ENCODE results near the gene LITAF.
"Not testable (repeated sequence)": the region's sequence is repeated elsewhere in the genome, so short reads cannot be mapped to it uniquely, and the experiment has no call there.

The LITAF gene

DNA sequence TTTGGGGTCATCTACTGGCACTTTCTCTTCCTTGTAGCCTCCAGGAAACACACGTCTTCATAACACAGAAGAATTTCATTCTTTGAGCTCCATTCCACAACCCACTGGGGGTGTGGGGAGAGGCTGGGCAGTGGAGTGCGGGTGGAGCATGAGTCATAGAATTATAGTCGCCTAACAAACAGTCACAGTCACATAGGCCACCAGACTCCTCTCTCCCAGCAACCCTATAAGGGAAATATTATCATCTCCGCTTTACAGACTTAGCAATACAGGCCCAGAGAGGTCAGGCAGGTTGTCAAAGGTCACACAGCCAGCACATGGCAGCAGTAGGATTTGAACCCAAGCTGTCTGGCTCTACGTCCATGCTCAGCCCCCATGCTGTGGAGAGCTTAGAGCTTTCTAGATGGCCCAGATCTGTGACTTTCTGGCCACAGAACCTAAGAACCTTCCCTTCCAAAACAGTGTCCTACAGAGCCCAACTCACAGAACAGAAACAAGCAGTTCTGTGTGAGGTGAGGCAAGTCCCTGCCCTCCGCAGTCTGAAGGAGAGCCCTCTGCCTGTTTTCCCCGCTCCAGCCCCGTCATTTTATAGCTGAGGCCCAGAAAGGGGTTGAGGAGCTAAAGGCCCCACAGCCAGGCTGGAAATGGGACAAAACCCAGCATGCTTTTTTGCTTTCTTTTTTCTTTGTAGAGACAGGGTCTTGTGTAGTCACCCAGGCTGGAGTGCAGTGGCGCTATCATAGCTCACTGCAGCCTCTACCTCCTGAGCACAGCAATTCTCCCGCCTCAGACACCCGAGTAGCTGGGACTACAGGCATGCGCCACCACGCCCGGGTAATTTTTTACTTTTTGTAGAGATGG lies 10.7 kb upstream of the LITAF start:
- peak; percentile 51 for DNase-seq

GRCh38 chr16:11596572-11597226 lies 10.0 kb upstream of the LITAF start:
- DNase-seq = no peak

DNA sequence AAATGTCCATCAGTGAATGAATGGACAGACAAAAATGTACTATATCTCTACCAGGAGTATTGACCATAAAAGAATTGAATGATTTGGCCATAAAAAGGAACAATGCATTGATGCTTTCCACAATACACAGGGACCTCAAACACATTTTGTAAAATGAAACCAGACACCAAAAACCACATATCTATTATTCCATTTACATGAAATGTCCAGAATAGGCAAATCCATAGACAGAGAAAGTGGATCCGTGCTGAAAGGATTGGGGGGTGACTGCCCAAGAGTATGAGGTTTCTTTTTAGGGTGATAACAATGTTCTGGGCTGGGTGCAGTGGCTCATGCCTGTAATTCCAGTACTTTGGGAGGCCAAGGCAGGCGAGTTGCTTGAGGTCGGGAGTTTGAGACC lies 6.9 kb upstream of the LITAF start:
- DNase-seq = no peak

- DNase-seq = not testable (repeated sequence)
Observed at GRCh38 chr16:11593076-11593475, 6.4 kb upstream of the LITAF start.

- DNase-seq = not testable (repeated sequence)
Observed at GRCh38 chr16:11591630-11592029, 4.9 kb upstream of the LITAF start.

- DNase-seq = no peak
Observed at GRCh38 chr16:11589198-11589550, 2.5 kb upstream of the LITAF start.

GRCh38 chr16:11588321-11589197 lies 1.8 kb upstream of the LITAF start:
- DNase-seq = no peak

GRCh38 chr16:11587643-11588247 lies 1.0 kb upstream of the LITAF start:
- no peak for DNase-seq

DNA sequence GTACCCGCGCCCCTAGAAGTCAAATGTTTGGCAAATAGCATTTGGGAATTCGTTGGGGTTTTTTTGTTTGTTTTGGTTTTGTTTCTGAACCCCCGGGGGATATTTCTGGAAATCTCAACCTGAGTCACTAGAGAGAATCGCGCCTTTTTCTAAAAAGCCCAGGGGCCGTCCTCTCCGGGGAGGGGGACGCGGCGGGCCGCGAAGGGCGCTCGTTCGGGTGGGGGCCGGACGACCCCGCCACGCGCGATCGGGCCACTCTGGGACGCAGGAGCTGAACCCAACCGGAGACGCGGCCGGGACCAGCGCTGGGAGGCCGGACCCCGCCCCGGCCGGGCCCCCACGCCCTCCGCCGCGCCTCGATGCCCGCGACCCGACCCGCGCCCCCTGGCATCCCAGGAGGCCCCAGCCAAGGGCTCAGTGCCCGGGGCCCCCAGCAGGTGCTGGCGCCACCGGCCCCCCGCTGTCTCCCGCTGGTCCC lies 302 bp downstream of the LITAF start:
- peak; percentile 22 for DNase-seq

GRCh38 chr16:11585460-11586377 lies 1.0 kb downstream of the LITAF start:
- peak; percentile 22 for DNase-seq

- peak; percentile 37 for DNase-seq
Observed at GRCh38 chr16:11583889-11584565, 2.7 kb downstream of the LITAF start.

GRCh38 chr16:11583166-11583565 lies 3.6 kb downstream of the LITAF start:
- DNase-seq = no peak

DNA sequence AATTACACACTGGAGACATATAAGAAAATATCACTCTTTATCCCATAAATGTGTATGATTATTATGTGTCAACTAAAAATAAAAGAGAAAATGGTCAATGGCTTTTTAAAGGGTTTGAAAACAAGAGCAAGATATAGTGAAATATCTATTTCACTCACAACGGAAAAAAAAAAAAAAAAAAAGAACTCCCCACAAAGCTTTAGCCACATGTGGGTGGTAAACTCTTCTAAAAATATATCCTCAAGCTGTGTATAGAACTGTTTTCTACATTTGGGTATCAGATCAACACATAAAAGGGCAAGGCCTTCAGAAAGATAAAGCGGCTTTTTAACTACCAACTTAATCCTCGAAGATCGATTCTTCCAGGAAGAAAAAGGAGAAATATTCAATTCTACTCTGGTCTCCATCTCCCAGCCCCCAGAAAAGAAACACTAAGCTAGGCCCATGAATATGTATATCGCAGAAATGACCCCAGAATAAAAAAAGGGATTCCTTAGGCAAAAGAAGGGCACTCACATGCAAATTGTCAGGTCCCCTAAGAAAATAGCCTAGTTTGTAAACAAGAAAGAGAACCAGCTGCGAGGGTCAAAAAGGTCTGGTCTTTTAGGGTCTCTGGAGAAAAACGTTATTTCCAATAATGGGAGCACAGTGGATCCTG lies 4.4 kb downstream of the LITAF start:
- no peak for DNase-seq

- DNase-seq = no peak
Observed at GRCh38 chr16:11581678-11582077, 5.0 kb downstream of the LITAF start.

GRCh38 chr16:11580451-11581086 lies 6.2 kb downstream of the LITAF start:
- no peak for DNase-seq

- DNase-seq = not testable (repeated sequence)
Observed at GRCh38 chr16:11577290-11577660, 9.4 kb downstream of the LITAF start.

- DNase-seq = no peak
Observed at GRCh38 chr16:11576427-11577289, 10.1 kb downstream of the LITAF start.

- DNase-seq = no peak
Observed at GRCh38 chr16:11575223-11575589, 11.5 kb downstream of the LITAF start.
